Activated CD4-positive, CD25-positive, alpha-beta regulatory T cell treated with anti-CD3 and anti-CD28 coated beads, Interleukin-2, amount 50 U/mL, for 24 hours (primary cell): ENCODE measurements around the gene SMARCC1.

Source experiments
- ATAC-seq, 2 donors: fragments of 150-1000 bp; cut with Tn5 transposase; one replicate each; pipeline ENCODE4 v1.10.0; 2021; ENCODE audit warnings: mild to moderate bottlenecking in 1 of 2, moderate library complexity in 1 of 2

Gene SMARCC1

DNA sequence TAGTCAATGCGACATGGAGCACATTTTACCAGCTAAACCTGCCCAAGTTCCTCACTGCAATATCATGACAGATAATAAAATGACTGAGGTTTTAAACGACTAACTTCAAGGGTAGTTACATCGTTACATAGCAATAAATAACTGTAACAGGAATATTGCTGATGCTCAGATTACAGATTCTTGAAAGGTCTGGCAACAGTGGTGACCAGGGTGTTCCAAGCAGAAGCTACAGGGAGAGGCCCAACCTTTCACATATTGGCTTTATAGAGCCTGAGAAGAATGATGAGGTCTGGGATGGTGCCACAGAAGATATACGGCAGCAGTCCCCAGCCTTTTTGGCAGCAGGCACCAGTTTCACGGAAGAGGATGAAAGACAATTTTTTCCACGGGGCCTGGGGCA is 151.9 kb downstream of the SMARCC1 start:
- ATAC-seq = no peak

DNA sequence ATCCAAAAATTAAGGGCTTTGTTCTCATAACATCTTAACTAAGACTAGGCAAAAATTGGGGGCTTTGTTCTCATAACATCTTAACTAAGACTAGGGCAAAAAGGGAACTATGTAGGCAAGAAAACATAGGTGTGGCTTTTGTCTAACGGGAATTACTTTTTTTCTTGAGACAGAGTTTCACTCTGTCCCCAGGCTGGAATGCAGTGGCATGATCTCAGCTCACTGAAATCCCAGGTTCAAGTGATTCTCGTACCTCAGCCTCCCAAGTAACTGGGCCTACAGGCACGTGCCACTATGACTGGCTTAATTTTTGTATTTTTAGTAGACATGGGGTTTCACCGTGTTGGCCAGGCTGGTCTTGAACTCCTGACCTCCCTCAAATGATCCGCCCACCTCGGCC is 153.3 kb downstream of the SMARCC1 start:
- ATAC-seq = no peak

DNA sequence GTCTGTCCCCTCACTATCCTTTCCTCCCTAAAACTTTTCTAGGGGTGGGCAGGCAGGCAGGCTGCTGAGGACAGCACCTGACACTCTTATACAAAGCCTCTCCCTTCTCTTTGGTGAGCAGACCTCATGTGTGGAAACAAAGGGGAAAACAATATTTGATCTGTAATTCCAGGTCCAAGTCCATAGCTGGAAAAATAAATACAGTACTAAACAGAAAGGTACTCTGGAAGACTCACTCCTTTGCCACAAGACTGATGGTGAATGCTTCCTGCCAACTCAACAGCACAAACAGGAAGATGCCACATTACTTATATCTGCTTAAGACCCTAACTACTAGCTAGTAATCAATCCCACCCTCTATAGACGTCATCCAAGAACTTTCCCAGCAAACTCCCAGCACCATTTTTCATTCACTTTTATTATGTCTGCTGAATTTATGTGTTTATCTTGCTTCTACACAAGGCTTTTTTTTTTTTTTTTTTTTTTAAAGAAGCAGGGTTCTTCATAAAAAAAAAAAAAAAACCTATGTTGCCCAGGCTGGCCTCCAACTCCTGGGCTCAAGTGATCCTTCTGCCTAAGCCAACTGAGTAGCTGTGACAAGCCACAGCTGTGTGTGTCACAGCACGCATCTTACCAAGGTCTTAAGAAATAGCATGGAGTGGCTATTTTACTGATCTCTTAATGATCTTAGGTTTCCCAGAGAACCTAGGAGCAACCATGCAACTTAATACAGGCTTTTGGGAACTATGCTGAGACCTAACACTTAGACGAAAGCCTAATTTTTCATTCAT is 158.8 kb downstream of the SMARCC1 start:
- ATAC-seq = no peak

DNA sequence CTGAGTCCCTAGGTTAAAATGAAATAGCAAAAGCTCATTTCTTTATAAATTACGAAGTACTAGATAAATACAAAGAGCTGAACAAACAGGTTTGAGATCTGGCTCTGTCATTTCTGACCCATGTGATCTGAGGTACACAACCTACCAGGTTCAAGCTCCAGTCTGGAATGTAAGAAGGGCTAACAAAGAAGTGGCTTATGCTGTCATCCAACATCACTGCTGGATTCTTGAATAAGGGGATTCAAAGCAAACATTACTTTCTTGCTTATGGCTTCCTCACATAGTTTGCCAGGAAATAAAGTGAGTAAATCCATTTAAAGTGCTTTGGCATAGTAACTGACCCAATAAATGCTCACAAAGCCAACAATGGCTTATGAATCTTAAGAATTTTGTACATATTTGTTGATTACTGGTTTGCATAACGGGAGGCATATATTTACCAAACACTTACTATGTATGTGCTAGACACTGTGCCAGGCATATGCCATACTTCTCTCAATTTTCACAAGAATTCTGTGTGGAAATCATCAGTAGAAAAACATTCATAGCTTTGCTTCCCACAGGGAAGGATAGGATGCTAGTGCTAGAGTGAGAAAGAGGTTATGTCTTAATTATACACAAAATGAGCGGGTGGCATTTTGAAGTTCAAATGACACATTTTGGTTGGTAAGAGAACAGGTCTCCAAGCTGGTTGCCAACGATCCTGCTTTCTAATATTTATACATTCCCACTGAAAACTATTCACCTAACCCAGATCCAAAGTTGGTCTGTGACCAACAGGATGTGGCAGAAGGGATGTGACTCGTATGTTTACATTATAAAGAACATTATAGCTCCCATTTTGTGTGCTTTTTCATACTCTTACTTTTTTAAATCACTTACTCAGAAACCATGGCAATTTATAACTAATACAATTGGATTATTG is 164.3 kb downstream of the SMARCC1 start:
- ATAC-seq = no peak

DNA sequence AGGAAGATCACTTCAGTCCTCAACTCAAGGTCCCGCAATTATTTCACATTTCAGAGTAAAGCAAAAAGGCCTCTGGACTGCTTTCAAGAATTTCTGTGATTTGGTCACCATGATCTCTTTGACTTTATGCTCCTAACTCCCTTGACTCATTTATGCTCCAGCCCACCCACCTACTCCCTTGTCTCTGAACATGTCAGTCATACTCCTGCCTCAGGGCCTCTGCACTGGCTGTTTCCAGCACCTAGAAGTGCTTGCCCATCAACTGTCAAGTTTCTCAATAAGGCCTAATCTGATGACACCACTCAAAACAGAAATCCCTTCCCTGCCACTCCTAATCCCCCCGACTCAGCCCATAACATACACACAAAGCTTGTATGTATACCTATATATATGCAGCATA is 166.9 kb downstream of the SMARCC1 start:
- ATAC-seq = peak in 1 of 2 donors; percentile 36

DNA sequence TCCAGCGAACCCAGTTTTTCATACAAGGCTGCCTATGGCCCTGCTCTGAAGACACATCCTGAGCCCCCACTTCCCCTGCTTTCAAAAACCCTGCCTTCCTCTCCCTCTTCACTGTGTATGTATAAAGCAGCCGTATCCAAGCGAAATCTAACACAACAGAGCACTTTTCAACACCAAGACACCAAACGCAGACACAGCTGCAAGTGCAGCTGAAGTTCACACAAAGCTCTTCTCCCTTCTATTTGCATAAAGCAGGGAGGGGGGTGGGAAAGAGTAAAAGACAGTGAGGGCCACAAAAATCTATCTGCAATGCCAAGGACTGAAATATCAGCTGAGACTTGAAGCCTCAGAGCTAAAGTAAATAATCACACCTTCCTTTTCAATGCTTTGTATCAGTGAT is 168.0 kb downstream of the SMARCC1 start:
- ATAC-seq = no peak

DNA sequence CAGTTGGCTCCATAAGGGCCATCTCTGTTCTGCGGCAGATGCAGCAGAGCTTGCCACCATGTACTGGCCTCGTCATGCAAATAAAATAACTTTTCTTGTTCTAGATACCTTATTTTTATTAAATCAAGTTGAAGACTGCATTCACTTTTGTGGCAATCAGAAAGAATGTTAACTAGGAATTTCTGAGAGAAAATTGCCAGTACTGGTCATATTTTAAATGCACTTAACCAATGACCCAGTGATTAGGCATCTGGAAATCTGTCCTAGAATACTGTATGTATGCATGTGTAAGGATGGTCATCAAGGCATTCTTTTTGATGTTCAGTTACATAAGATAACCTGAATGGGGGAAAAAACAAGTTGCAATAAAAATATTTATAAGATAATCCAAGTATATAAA is 168.8 kb downstream of the SMARCC1 start:
- ATAC-seq = no peak

DNA sequence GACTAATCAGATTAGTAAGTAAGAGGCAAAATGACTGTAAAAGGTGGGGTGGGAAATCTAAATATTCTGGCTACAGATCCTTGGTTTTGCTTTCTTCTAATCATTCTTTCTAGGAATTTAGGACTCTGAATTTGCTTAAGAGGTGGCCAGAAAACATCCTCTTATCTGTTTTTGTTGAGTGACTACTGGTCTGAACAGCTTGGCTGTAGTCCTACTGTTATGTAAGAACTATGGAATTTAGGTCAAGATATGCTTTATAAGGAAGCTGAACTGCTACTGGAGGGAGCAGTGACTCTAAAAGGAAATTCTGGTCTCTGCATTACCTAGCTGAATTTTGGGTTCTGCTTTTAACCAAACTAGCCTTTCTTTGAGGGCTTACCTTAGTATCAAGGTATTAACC is 169.5 kb downstream of the SMARCC1 start:
- ATAC-seq = no peak

DNA sequence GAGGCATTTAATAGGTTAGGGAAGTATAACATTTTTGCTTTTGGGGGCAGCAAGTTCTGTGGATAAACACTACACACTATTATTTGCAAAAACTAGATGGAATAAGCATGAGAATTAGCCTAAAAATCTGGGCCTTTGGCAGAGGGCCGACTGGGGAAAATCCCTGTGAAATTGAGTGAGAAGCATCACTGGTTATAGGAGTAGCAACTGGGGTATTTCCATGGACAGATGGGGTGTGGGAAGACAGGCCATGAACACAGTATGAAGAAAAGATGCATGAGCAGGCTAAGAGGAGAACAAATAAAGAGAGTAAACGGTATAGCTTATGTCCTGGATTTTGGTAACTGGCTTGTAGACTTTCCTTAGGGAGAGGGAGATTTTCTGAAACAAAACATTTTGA is 170.1 kb downstream of the SMARCC1 start:
- ATAC-seq = no peak

DNA sequence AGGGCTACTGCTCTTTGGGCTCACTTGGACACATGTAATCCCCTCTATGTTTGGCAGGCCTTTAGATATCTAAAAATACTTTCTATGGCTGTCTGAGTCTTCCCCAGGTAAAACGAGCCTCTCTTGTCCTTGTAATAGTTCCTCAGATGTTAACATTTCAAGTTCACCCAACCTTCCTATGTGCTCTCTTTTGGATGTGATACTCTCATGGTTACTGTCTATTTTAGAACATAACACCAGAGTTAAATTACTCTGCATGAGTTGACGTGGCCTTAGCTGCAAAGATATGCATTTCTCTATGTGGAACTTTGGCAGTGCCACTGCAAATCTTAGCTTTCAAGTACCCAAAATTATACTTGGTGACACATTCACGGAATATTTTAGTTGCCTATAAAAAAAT is 171.1 kb downstream of the SMARCC1 start:
- no peak for ATAC-seq

DNA sequence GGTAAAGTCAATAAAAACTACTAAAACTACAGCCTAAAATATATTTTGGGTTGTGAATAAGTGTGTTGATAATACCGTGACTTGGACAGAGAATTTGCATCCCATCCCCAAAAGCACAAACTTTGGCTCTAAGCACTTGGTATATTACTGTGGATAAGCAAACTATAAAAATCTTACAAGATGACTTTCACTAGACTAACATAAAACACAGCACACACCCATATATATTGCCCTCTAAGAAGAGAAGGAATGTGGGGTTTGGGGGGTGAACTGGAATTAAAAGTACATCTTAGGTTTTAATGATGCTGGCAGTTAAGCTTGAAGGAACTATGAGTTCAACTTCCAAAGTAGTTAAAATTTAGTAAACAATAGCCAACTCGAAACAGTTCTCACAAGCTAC is 174.4 kb downstream of the SMARCC1 start:
- no peak for ATAC-seq

DNA sequence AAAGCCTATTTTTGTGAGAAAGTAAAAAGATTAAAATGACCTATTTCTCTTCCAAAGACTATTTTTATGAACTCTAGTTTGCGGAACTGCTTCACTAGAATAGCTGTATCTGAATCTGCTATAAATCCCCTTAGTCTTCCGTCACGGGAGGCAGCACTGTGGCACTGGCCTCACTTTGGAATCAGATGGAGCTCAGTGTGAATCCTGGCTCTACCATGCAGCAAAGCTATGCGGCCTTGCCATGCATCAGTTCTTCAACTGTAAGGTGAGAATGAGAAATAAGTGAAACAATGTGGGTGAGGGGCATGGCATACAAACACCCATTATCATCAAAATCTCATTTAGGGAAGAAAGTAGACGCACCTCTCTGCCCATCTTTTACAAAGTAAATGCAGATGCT is 175.5 kb downstream of the SMARCC1 start:
- ATAC-seq = no peak

DNA sequence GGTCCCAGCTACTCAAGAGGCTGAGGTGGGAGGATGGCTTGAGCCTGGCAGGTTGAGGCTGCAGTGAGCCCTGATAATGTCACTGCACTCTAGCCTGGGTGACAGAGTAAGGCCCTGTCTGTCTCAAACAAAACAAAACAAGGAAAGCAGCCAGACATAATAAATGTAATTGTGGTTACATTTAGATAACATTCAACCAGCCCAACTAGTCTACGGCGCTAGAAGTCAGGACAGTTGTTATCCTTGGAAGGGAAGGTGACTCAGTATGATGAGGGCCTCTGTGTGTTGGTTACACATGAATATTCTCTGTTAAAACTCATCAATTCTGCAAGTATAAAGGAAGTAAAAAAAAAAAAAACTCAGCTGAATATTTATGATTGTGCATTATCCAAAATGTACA is 176.0 kb downstream of the SMARCC1 start:
- peak in 1 of 2 donors; percentile 20 for ATAC-seq

DNA sequence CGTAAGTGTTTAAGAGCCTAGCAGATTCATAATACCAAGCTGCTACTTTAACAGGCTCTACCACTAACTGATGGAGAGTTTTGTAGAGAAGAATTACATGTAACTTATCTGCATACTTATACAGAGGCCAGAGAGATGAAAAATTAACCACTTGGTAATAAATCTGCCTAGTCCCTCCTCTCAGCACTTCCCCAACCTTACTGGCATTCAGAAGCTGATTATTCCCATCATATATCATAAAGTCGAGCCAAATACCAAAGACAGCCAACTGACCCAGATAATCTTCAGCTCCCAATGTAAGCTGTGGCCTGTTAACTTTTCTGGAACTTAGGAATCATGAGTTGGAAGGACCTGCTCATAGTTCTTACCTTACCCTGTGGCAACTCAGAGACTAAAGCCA is 177.5 kb downstream of the SMARCC1 start:
- no peak for ATAC-seq

DNA sequence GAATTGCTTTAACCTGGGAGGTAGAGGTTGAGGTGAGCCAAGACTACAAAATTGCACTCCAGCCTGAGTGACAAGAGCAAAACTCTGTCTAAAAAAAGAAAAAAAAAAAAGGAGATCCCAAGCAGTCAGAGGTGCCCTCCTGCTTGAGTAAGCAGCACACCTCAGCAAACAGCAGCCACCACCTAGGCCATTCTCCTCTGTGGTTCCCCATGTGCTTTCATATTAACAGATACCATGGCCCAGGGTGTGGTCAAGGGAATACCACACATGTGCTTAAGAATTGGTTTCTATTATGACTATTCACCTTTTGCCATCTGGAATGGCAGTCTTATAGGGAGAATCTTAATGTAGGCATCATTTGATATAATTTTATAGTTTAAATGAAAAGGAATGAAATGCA is 178.4 kb downstream of the SMARCC1 start:
- ATAC-seq = no peak

DNA sequence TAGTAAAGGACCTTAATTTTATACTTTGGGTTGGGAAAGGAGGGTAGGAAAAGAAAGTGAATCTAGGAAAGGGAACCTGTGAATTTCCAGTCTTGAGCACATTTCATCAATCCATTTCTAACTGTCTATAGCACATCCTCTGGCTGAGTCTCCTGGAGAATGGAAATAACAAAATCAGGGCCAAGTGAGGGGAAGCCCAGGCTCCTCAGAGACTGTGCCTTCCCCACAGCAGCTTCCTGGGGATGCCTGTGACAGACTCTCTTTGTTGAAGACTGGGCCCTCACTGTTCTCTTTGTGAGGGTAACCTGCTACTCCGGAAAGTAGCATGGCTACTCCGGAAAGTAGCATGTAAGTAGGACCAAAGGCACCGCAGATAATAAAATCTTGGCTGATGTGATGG is 180.4 kb downstream of the SMARCC1 start:
- no peak for ATAC-seq

DNA sequence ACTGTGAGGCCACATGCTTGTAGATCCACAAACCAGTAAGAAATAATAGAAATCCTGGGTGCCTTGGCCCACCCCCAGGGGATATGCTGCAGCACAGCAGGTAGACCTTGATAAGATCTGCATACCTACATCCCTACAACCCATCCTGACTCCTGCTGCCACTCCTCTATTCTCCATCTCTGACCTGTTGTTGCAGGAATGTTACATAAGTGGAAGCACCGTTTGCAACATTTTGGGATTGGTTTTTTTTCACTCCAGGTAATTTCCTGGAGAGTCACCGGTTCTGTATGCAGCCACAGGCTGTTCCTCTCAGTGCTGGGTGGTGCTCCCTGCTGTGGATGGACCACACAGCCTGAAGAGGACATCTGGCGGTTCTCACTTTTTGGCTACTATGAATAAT is 186.9 kb downstream of the SMARCC1 start:
- no peak for ATAC-seq

DNA sequence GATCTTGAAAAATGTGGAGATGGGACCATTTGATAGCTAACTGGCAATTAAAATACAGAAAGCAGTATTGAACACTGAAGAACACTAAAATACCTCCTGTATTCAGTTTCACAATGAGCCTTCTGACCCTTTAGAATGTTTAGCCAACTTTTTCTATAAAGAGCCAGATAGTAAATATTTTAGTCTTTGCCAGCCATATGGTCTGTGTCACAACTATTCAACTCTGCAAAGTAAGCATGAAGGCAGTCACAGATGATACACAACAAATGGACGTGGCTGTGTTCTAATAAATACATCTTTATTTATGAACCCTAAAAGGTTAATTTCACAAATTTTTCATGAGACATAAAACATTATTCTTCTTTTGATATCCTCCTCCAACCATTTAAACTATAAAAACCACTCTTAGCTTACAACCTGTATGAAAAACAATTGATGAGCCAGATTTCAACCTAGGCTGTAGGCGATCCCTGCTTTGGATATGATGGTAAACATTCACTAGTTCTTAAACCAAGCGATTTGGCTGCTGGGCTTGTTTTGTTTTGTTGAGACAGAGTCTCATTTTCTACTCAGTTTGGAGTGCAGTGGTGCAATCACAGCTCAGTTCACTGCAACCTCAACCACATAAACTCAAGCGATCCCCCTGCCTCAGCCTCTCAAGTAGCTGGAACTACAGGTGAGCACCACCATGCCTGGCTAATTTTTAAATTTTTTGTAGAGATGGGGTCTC is 189.5 kb downstream of the SMARCC1 start:
- ATAC-seq = no peak

DNA sequence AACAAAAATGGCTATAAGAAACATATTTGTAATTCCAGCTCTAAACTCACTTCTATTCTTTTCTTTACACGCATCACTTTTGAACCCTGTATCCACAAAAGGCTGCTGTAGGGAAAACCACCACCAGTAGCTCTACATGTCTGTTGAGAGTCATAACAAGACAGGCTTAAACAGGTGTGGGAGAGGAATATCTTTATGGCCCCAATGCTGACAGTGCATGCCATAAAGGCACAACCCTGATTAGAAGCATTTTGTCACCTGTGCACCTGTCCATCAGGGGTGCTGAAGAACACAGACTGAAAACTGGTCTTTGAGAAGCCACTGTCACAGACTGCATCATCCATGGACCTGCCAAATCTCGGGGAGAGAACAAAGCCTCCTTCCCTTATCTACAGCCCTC is 191.5 kb downstream of the SMARCC1 start:
- ATAC-seq = no peak

DNA sequence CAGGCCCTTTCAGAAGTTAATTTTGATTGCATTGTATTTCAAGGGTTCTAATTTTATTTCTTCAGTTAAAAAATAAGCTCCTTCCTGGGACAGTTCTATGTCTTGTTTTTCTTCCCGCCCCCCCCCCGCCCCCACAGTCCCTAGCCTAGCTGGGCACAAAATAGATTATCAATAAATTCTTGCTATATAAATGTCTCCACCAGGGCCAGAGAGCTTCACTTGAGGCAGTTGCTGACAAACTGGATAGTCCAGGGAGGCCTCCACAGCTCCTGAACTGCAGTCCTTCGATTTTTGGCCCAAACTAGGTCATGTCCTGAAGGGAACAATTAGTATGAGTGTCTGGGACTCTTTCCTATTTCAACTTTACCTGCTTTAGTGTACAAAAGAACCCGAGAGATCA is 193.1 kb downstream of the SMARCC1 start:
- no peak for ATAC-seq

DNA sequence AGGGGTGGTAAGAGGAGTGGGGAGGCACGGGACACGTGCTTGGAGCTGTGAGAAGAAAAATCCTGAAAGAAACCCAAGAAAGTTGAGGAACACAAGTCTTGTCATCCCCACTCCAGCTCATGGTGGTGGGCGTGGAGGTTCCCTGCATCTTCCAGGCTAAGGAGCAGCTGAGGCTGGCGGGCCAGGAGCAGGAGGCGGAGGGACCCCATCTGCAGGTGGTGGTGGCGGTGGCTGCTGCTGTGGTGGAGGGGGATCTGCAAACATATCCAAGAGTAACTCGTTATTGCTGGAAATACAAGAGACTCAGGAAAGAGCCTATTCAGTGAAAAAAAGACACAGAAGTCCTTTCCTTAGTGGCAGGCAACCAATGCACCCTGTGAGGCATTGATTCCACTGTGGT is 193.6 kb downstream of the SMARCC1 start:
- ATAC-seq = no peak

DNA sequence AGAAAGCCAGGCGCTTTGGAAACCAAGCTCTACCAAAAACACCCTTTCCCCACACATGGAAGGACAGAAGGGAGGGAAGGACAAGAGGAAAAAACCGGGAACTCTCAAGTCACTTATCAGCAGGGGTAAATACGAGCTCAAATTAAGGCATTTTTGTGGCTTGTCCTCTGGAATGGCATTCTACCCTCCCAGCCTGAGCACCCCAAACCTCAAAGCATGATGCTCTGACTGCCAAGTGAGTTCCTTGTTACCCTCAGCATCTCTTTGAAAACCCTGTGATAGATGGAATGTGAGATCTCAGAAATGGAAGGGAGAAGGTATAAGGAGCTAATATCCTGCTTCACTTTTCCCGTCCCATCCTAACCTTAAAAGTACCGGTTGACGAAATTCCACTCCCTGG is 194.9 kb downstream of the SMARCC1 start:
- ATAC-seq = no peak

DNA sequence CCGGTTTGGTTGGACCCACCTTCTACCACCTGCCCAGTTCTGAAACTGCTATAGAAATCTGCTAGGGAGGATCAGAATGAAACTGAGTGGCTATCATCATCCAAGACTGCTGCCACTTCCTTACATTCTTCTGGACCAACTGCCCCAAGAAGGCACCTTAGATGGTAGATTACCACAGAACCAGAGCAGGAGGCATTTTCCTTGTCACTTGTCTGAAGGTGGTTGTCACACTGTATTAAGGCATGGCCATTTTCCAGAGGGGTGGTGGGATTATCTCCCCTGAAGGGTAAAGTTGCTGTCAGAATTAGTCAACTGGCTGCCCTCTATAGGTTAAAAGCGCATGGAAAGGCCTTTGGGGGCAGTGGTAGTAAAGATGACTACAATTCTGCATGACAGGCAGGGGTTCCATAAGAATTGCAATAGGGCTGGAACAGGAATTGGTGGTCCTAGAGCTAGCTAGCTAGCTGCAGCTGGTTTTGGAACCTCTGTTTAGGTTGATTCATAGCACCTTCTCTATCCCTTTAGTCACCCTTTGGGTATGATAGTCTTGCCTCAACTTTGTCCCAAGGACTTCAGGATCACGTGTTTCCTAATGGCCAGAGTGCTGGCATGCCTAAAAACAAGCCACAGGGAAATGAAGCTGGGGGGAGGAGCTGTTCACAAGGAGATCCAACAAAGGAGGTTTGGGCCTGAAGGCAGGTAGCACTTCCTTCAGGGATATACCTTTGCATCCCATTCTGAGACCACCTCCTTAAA is 198.2 kb downstream of the SMARCC1 start:
- ATAC-seq = no peak
